GM19240 (cell line): ENCODE measurements around the gene STK31.
"Not testable (repeated sequence)": the region's sequence is repeated elsewhere in the genome, so short reads cannot be mapped to it uniquely, and the experiment has no call there.

Experiments used
- DNase-seq: peaks from one replicate; pipeline ENCODE4 v3.0.0; 2011; ENCODE audit warnings: low spot score; ENCODE audit not compliant: insufficient read length

The STK31 gene

DNA sequence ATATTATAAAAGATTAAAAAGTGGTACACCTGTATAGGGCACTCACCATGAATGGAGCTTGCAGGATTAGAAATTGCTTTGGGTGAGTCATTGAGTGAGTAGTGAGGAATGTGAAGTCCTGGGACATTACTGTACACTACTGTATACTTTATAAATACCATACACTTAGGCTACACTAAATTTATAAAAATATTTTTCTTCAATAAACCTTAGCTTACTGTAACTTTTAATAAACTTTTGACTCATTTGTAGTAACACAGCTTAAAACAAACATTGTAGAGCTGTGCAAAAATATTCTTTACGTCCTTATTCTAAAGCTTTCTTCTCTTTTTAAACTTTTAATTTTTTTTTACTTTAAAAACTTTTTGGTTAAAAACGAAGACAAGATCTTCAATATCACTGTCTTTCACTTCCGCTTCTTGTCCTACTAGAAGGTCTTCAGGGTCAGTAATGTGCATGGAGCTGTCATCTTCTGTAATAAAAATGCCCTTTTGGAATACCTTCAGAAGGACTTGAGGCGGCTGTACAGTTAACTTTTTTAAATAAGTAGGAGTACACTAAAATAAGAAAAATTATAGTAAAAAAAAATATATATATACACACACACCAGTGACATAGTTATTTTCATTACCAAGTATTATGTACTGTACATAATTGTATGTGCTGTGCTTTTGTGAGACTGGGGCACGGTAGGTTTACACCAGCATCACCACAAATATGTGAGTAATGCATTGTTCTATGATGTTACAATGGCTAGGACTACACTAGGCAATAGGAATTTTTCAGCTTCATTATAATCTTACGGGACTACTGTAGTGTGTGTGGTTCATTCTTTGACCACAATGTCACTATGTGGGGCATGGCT lies 3.5 kb downstream of the STK31 start:
- no peak for DNase-seq

DNA sequence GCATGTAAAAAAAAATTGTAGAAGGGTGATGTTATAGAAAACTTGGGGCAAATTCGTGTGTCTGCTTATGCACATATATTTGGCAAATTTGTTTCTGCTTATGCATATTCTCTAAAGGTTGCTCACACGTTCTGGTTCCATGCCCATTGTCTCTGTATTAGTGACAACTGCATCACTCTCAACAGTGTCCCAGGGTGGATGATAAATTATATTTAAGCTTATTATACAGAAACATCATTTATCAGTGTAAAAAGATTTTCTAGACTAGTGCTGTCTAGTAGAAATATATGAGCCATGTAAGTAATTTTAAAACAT lies 4.1 kb downstream of the STK31 start:
- DNase-seq: no peak

DNA sequence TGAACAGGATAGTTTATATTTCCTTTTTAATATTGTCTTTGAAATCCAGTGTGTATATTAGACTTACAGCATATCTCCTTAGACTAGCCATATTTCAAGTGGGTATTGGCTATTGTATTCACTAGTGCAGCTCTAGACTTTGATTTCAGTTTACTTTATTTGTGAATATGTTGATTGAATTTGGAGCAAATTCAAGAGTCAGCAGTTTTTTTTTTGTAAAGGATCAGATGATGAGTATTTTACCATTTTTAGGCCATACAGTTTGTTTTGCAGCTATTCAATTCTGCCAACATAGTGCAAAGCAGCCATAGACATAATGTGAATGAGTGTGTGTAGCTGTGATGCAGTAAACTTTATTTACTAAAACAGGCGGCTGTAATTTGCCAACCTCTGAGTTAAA lies 4.6 kb downstream of the STK31 start:
- DNase-seq: no peak

DNA sequence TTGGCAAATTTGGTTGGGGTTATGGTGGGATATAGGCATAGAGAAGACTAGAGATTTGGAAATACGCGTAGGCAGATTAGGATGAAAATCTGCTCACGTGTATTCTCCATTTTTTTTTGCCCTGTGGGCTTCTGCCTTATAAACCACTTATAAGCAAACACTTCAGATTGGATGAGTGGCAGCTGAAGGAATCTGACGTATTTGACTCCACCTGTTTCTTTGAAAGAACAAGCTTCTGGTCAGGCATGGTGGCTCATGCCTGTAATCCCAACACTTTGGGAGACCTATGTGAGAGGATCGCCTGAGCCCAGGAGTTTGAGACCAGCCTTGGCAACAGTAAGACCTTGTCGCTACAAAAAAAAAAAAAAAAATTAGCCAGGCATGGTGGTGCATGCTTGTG lies 5.1 kb downstream of the STK31 start:
- no peak for DNase-seq

DNA sequence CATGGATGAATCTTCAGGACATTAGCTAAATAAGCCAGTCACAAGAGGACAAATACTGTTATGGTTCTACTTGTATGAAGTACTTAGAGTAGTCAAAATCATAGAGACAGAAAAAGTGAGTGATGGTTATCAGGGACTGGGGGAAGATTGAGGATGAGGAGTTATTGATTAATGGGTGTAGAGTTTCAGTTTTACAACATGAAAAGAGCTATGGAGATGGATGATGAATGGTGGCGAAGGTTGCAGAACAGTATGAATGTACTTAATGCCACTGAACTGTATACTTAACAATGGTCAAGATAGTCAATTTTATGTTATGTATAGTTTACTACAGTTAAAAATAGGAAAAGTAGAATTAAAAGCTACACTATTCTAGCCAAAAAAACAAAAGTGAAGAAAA lies 7.8 kb downstream of the STK31 start:
- no peak for DNase-seq

DNA sequence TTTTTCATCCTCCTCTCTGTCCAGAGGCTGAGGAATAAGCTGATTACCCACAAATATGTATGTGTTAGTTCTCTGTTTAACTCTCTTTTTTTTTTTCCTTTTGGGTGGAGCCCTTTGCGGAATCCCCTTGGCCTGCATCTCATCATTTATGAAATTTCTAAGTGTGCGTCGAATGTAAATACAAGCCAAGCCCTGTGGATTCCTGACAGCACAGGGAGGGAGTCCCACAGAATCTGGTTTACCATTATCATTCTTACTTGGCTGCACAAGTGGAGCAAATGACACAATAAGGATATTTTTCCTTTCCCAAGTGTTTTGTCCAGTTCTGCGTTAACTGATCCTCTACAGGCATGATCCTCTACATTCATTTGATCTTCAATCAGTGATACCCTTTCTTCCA lies 11.4 kb downstream of the STK31 start:
- no peak for DNase-seq

DNA sequence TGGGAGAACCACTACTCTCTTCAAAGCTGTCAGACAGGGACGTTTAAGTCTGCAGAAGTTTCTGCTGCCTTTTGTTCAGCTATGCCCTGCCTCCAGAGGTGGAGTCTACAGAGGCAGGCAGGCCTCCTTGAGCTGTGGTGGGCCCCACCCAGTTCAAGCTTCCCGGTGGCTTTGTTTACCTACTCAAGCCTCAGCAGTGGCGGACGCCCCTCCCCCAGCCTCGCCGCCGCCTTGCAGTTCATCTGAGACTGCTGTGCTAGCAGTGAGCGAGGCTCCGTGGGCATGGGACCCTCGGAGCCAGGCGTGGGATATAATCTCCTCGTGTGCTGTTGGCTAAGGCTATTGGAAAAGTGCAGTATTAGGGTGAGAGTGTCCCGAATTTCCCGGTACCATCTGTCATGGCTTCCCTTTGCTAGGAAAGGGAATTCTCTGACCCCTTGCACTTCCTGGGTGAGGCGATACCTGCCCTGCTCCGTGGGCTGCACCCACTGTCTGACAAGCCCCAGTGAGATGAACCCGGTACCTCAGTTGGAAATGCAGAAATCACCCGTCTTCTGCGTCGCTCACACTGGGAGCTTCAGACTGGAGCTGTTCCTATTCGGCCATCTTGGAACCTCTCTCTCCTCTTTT lies 12.7 kb downstream of the STK31 start:
- DNase-seq: not testable (repeated sequence)

DNA sequence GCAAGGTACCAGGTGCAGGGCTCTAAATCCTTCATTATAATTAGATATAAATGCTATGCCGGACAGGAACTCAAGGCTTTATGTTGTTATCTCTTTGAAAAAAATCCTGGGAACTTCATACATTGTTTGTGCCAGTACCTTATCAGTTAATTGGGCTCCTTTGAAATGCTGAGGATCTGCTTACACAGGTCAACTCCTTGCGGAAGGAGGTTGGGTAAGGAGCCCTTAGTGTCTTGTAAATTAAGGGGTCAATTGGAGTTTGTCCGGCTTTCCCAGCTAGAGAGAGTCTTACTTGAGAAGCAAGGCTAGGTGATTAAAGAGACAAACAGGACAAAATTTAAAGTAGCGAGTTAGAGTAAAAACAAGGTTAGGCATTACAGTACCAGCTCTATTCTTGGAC lies 14.1 kb downstream of the STK31 start:
- DNase-seq: not testable (repeated sequence)

DNA sequence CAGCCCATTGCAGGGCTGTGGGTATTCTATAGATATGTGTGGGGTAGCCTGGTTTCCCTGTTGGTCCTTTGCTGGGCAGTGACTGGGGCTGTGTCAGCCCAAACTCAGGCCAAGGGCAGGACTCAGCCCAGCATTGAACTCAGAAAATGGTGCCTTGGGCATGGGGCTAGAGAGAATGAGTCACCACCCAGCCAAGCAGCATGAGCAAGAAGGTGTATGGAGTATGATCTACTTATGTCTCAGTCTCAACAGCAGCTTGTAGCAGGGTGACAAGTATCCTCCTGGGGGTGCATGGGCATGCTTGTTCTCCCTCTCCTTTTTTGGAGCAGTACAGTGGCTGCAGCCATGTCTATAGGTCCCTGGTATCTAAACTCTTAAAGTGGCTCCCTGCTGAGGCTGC lies 32.0 kb downstream of the STK31 start:
- DNase-seq: no peak

DNA sequence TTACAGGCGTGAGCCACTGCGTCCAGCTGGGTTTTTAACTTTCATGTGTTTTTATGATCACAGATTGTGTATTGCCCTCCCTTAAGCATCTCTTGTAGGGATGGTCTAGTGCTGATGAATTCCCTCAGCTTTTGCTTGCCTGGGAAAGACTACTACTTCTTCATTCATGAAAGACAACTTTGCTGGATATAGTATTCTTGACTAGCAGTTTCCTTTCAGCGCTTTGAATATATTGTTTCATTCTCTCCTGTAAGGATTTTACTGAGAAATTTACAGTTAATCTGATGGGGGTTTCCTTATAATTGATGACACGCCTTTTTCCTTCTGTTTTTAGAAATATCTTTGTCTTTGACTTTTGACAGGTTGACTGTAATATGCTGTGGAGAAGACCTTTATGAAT lies 33.2 kb downstream of the STK31 start:
- DNase-seq: no peak

DNA sequence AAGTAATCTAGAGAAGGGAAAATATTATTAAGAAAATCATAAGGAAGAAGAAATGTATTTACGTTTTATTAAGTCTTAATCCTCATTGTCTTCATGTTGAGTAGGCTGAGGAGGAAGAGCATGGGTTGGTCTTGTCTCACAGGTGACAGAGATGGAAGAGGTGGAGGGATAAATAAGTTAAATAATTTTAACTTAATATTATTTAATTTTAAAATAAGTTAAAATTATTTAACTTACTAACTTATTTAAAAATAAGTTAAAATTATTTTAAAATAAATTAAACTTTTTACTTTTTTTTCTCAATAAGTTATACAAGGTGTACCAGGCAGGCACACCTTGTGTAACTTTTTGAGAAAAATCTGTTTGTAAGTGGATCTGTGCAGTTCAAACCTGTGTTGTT lies 36.6 kb downstream of the STK31 start:
- no peak for DNase-seq

DNA sequence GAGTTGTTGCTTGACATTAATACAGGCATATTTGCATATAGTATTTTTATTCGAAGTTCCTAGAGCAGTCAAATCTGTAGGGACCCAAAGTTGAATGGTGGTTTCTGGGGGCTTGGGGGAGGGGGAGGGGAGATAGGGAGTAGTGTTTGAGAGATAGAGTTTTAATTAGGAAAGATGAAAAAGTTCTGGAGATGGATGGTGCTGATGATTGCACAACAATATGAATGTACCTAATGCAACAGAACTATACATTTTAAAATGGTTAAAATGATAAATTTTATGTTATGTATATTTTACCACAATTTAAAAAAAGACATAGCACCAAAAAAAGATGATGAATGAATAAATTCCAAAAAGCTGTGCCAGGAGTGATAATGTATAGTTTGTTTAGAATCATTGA lies 41.8 kb downstream of the STK31 start:
- DNase-seq: no peak

DNA sequence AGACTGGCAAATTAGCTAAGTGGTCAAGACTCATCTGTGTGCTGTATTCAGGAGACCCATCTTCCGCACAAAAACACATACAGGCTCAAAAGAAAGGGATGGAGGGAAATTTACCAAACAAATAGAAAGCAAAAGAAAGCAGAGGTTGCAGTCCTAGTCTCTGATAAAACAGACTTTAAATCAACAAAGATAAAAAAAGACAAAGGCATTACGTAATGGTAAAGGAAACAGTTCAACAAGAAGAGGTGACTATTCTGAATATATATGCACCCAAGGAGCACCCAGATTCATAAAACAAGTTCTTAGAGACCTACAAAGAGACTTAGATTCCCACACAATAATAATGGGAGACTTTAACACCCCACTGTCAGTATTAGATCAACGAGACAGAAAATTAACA lies 48.8 kb downstream of the STK31 start:
- not testable (repeated sequence) for DNase-seq

DNA sequence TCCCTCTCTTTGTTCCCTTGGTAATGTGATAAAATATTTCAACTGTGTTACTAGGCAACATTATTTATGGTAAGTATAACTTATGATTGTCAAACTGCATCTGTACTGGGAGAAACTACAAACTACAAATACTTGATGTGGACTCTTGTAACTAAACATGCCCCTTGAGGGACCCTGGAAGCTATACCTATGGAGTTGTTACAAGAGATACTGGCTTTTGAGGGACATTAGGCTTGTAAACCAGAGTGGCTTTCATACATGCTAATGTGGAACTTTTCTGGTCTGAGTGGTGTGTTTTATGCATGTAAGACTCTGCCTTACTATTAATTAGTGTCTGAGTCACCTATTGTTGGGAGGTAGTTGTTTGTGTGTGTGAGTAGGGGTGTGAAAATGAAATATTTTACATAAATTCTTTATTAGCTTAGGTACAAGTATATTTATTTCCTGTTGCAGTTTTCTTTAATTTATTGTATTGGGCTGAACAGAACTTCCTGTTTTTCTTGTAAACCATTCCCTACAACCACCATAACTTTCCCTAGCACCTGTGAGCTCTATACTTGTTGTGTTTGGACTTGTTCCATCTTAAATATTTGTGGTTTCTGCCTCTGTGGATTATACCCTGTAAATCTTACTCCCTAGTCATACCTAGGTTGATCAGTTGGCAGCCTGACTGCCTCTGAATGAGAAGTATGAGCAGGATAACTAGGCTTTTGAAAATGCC lies 49.8 kb downstream of the STK31 start:
- DNase-seq: no peak

DNA sequence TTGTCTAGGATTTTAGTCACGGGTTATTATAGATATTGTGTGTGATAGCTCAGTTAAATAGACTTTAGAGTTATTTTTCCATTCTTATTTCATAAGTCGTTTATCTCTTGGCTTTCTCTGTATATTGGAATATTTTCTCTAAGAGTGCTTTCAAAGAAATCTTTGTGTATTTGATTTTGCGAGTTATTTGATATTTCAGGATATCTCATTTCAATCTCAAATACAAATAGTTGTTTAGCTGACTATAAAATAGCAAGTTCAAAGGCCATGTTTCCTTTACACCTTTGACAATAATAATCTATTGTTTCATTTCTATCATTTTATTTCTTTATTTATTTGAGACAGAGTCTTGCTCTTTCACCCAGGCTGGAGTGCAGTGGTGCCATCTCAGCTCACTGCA lies 55.9 kb downstream of the STK31 start:
- no peak for DNase-seq

DNA sequence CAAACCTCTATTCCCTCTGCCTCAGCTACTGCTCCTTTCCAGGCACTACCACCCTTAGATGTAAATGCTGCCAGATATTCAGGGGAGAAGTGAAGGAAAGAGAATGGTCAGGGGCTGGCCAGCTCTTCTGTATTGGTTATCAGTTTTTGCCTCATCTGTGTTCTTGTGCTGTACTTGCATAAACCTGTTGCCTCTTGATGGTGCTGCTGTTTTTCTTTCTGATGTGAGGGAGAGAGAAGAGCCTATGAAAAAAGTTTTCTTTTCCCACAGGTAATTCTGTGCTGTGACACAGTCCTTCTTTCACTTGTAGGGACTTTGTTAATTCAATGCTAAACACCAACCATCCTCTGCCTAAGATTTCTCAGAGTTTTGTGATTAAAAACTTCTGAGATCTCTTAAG lies 57.5 kb downstream of the STK31 start:
- DNase-seq: no peak

DNA sequence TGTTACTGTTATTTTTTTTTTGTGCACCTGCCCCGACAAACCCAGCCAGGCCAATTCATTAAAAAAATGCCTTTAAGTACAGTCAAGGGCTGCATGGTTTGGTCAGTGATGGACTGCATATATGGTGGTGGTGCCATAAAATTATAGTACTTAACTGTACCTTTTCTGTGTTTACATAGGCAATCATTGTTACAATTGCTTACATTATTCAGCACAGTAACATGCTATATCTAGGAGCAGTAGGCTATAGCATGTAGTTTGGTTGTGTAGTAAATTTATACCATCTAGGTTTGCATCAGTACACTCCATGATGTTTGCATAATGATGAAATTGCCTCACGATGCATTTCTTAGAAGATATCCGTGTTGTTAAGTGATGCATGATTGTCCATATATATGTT lies 58.0 kb downstream of the STK31 start:
- DNase-seq: no peak

DNA sequence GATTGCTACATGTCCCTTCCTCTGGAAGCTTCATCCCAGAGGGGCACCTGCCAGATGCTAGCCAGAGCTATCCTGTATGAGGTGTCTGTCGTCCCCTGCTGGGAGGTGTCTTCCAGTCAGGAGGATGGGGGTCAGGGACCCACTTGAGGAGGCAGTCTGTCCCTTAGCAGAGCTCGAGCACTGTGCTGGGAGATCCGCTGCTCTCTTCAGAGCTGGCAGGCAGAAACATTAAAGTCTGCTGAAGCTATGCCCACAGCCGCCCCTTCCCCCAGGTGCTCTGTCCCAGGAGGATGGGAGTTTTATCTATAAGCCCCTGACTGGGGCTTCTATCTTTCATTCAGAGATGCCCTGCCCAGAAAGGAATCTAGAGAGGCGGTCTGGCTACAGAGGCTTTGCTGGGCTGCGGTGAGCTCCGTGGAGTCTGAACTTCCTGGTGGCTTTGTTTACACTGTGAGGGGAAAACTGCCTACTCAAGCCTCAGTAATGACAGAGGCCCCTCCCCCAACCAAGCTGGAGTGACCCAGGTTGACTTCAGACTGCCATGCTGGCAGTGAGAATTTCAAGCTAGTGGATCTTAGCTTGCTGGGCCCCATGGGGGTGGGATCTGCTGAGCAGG lies 69.3 kb downstream of the STK31 start:
- not testable (repeated sequence) for DNase-seq

DNA sequence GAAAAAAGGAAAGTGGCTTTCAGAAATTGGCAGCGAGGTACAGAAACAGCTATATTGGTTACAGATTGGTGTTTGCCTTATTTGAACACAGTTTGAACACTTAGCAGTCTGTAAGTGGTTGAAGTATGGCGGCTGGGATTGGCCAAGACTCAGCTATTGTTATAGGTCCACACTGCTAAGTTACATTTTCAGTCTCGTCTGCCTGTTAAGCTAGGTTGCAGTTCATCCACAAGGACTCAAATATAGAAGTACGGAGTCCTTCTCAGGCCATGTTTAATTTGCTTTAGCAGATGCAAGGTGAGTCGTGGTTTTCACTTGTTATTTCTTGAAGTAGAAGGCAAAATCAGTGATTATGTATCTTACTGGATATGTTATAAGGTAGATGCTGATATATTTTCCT lies 73.1 kb downstream of the STK31 start:
- no peak for DNase-seq

DNA sequence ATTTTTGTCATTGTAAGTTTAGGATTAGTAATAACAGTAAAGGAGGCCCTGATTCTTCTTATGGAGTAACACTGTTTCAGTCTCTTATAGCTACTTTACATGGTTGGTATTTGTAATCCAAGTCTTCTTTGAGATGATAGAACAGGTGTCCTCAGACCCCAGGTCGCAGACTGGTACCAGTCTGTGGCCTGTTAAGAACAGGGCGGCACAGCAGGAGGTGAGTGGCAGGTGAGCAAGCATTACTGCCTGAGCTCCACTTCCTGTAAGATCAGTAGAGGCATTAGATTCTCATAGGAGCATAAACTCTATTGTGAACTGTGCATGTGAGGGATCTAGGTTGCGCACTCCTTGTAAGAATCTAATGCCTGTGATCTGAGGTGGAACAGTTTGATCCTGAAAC lies 77.3 kb downstream of the STK31 start:
- no peak for DNase-seq

DNA sequence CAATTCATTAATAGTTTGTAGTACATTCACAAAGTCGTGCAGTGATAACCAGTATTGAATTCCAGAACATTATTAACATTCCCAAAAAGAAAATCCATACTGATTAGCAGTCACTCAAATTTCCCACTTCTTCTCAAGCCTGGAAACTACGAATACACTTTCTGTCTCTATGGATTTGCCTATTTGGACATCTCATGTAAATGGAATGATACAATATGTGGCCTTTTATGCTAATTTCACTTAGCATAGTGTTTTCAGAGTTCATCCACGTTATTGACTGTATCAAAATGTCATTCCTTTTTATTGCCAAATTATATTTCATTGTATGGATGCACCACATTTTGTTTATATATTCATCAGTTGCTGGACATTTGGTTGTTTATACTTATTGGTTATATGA lies 78.8 kb downstream of the STK31 start:
- DNase-seq: no peak

DNA sequence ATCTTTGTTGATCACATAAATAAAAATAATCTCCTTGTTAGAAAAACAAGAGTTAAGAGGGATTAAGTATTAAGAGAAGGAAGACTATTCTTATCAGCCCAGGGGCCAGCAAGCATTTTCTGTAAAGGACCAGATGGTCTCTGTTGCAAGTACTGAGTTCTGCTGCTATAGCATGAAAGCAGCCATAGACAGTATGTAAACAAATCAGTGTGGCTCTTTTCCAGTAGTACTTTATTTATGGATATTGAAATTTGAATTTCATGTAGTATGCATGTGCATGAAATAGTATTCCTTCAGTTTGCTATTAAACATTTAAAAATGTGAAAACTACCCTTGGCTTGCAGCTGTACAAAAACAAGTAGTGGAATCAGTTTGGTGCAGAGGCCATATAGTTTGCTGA lies 81.7 kb downstream of the STK31 start:
- DNase-seq: no peak
